MM.1S (cell line): Measurements from ENCODE around the gene THAP6.

Source experiments
- DNase-seq: peaks from one replicate; pipeline ENCODE4 v3.0.0-alpha.2; 2015
- H2AFZ ChIP-seq: fragments of 300-600 bp; sonication (generic); 2 replicates; pipeline ENCODE4 v1.6.0; 2016; ENCODE audit warnings: antibody characterized with exemption, low read length
- H3F3A ChIP-seq: fragments of 300-600 bp; sonication (generic); 2 replicates; pipeline ENCODE4 v1.6.1; 2016; ENCODE audit warnings: mild to moderate bottlenecking, antibody characterized with exemption, low read length, moderate library complexity, mixed read lengths; ENCODE audit not compliant: insufficient read depth
- H3K27ac ChIP-seq: fragments of 300-600 bp; sonication (generic); 2 replicates; pipeline ENCODE4 v1.5.1; 2016; ENCODE audit warnings: mild to moderate bottlenecking, low read length
- H3K27me3 ChIP-seq: fragments of 300-600 bp; sonication (generic); replicated peaks from 2 replicates; pipeline ENCODE4 v1.6.0; 2016; ENCODE audit warnings: low read length; ENCODE audit not compliant: insufficient read depth
- H3K36me3 ChIP-seq: fragments of 300-600 bp; sonication (generic); replicated peaks from 2 replicates; pipeline ENCODE4 v1.6.1; 2016; ENCODE audit warnings: mild to moderate bottlenecking, low read length, mixed read lengths; ENCODE audit not compliant: insufficient read depth
- H3K4me1 ChIP-seq: fragments of 300-600 bp; sonication (generic); 2 replicates; pipeline ENCODE4 v1.6.1; 2016; ENCODE audit warnings: low read length, mixed read lengths
- H3K4me2 ChIP-seq: fragments of 300-600 bp; sonication (generic); 2 replicates; pipeline ENCODE4 v1.6.0; 2016; ENCODE audit warnings: low read depth, low read length
- H3K4me3 ChIP-seq: fragments of 300-600 bp; sonication (generic); 2 replicates; pipeline ENCODE4 v1.5.1; 2016; ENCODE audit warnings: low read length, mixed read lengths
- H3K79me2 ChIP-seq: fragments of 300-600 bp; sonication (generic); 2 replicates; pipeline ENCODE4 v1.6.1; 2016; ENCODE audit warnings: mixed run types, low read length, mixed read lengths
- H3K9ac ChIP-seq: fragments of 300-600 bp; sonication (generic); 2 replicates; pipeline ENCODE4 v1.6.1; 2016; ENCODE audit warnings: low read length, mixed read lengths
- H3K9me2 ChIP-seq: fragments of 300-600 bp; sonication (generic); replicated peaks from 2 replicates; pipeline ENCODE4 v1.6.1; 2016; ENCODE audit warnings: mild to moderate bottlenecking, low read length, mixed read lengths; ENCODE audit not compliant: insufficient read depth
- H3K9me3 ChIP-seq: fragments of 300-600 bp; sonication (generic); replicated peaks from 2 replicates; pipeline ENCODE4 v1.6.1; 2016; ENCODE audit warnings: mild to moderate bottlenecking, low read length, mixed read lengths; ENCODE audit not compliant: insufficient read depth
- H4K20me1 ChIP-seq: fragments of 300-600 bp; sonication (generic); 2 replicates; pipeline ENCODE4 v1.6.1; 2016; ENCODE audit warnings: mild to moderate bottlenecking, low read length, moderate library complexity, mixed read lengths; ENCODE audit not compliant: insufficient read depth
- CTCF ChIP-seq: fragments of 300-600 bp; sonication (generic); IDR thresholded peaks from 2 replicates; pipeline ENCODE4 v1.5.1; 2016; ENCODE audit warnings: antibody characterized with exemption, low read length, mixed read lengths
- EZH2 ChIP-seq: fragments of 300-600 bp; sonication (generic); optimal IDR thresholded peaks from 2 replicates; pipeline ENCODE3; 2017; ENCODE audit warnings: low read depth, mild to moderate bottlenecking, antibody characterized with exemption, low read length, mixed read lengths
- EZH2phosphoT487 ChIP-seq: fragments of 300-600 bp; sonication (generic); IDR thresholded peaks from 2 replicates; pipeline ENCODE4 v1.6.1; 2018; ENCODE audit warnings: antibody characterized with exemption, low read length

Gene THAP6

GRCh38 chr4:75567725-75568124, 53.5 kb downstream of the THAP6 start:
- Histone ChIP-seq H3K4me2 (no peak overlapping the region), H2AFZ (no peak overlapping the region), H3K4me3 (no peak overlapping the region), H3K9me3 (no peaks in the 10 kb centered on the region), H3K4me1 (no peaks in the 10 kb centered on the region), H3K9ac (no peak overlapping the region), H3K9me2 (no peaks in the 10 kb centered on the region), H4K20me1 (no peaks in the 10 kb centered on the region), H3K27ac (no peak overlapping the region), H3K27me3 (no peaks in the 10 kb centered on the region), H3F3A (no peaks in the 10 kb centered on the region), H3K36me3 (no peaks in the 10 kb centered on the region), H3K79me2 (no peaks in the 10 kb centered on the region)
- no peak for TF ChIP-seq EZH2phosphoT487
- no peak for TF ChIP-seq EZH2
- TF ChIP-seq CTCF, result no peak
- DNase-seq, result no peak
